ENCODE results near the gene STK16. TPM values are rescaled to one million over a fixed set of nuclear protein-coding genes. Genes with fewer than 3 reads are reported as not detected.

STK16 gene
- total and polyA plus RNA-seq, 2 of the 13 experiments (the other 11 are each of a cell fraction or from before 2014, with no cell fraction given) = 28.0 to 50.9 TPM

DNA sequence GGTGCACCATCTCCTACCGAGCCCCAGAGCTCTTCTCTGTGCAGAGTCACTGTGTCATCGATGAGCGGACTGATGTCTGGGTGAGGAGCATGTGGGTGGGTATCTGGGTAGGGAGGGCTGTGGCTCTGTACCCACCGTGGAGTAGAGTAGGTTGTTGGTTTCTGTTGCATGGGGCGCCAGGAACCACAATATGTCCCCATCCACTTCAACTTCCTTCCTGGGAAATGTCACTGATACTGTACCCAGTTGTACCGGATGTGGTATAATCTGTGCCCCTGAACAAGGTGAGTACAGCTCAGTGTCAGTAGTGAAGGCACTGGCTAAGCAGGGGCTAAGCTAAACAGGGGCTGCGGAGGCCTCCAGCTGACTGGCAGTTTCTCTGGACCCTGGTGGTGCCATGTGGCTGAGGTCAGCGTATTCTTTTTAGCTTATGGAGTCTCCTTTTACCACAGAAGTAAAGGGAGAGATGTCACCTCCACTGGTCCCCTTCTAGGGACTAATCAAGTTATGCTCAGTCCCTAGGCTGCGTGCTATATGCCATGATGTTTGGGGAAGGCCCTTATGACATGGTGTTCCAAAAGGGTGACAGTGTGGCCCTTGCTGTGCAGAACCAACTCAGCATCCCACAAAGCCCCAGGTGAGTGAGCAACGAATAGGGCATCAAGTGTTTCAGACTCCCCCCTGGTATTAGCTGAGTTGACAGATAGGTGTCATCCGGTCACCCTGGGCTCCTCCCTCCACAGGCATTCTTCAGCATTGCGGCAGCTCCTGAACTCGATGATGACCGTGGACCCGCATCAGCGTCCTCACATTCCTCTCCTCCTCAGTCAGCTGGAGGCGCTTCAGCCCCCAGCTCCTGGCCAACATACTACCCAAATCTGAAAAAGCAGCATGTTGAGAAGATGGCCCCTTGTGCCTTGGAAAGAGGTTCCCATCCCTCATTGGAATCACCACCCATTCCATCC is 2.7 kb downstream of the STK16 start (continued):
- TF ChIP-seq, protein P1, sequence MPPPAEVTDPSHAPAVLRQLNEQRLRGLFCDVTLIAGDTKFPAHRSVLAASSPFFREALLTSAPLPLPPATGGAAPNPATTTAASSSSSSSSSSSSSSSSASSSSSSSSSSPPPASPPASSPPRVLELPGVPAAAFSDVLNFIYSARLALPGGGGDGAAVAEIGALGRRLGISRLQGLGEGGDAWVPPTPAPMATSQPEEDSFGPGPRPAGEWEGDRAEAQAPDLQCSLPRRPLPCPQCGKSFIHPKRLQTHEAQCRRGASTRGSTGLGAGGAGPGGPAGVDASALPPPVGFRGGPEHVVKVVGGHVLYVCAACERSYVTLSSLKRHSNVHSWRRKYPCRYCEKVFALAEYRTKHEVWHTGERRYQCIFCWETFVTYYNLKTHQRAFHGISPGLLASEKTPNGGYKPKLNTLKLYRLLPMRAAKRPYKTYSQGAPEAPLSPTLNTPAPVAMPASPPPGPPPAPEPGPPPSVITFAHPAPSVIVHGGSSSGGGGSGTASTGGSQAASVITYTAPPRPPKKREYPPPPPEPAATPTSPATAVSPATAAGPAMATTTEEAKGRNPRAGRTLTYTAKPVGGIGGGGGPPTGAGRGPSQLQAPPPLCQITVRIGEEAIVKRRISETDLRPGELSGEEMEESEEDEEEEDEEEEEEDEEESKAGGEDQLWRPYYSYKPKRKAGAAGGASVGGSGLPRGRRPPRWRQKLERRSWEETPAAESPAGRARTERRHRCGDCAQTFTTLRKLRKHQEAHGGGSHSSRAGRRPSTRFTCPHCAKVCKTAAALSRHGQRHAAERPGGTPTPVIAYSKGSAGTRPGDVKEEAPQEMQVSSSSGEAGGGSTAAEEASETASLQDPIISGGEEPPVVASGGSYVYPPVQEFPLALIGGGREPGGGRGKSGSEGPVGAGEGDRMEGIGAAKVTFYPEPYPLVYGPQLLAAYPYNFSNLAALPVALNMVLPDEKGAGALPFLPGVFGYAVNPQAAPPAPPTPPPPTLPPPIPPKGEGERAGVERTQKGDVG (CRISPR knock-in tag; IDR thresholded peaks at IDR 0.05; ENCODE audit: borderline replicate concordance) = no peak
- no peak for TF ChIP-seq CBX2 (IDR thresholded peaks at IDR 0.05; ENCODE audit: low read depth, low read length)
- TF ChIP-seq CBX2 (CRISPR knock-in tag; IDR thresholded peaks at IDR 0.05; ENCODE audit: low read depth) = no peak

DNA sequence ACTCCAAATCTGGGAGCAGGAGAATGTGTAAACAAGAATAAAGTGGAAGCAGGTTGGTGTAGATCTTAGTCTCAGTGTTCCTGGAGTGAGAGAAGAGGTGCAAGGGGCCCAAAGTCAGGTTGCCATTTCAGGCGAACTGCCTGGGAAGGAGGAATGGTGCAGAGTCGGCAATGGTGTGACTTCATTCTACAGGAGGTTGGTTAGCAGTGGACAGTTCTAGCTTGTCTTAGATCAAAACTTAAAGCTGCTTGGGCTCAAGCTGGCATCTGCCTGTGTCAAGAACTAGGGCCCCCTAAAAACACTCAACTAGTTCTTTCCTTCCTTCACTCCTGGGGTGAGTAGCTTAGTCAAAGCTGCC is 3.5 kb downstream of the STK16 start:
- FAIRE-seq (no peak), ATAC-seq (no peak; the same call in 2 of the 3 replicates), DNase-seq (ENCODE audit: low spot score) (no peak)
- intact Hi-C loops (cut with micrococcal nuclease; ENCODE audit: unreplicated experiment) = loop anchor here (1.0 to 2.0 kb wide), 2 partner anchors 30 to 46 kb away; partner anchors contain the start of gene DNAJB2
- Histone ChIP-seq H3K27ac (ENCODE audit: extremely low read length, insufficient read depth, low read length) (peak overlapping the region; percentile 91), H3K27me3 (ENCODE audit: control insufficient read depth in 1 of 2, insufficient read depth in 2 of 2, low read length in 2 of 2) (peaks cover 0 to 10% of the 10 kb centered on the region in 2 experiments; a peak in 1 of 5 replicates), H3K36me3 (replicated peaks in 1 of 2; ENCODE audit: control insufficient read depth in 1 of 2, insufficient read depth in 2 of 2, low read length in 2 of 2) (peaks cover 1 to 13% of the 10 kb centered on the region in 2 experiments; a peak in 4 of 5 replicates), H2AFZ (ENCODE audit: low read length) (no peak overlapping the region), H3K4me1 (ENCODE audit: insufficient read depth, low read length) (peaks cover 80% of the 10 kb centered on the region), H3K4me2 (ENCODE audit: low read depth, low read length) (peak overlapping the region; percentile 94), H3K9ac (ENCODE audit: insufficient read depth, low read depth, low read length) (peak overlapping the region; percentile 80), H3K9me3 (ENCODE audit: low read length) (no peaks in the 10 kb centered on the region), H3K4me3 (replicated peaks in 1 of 3; ENCODE audit: insufficient read depth in 1 of 3, low read depth in 2 of 3, low read length in 3 of 3) (peak overlapping the region in 2 of 3 experiments; percentile 24 to 61; a peak in 4 of 6 replicates), H3K79me2 (ENCODE audit: insufficient read depth, low read length) (peaks cover 14% of the 10 kb centered on the region), H4K20me1 (ENCODE audit: insufficient read depth, low read length) (no peaks in the 10 kb centered on the region)
- WGBS (ENCODE audit: low lambda C conversion rate) = 67% methylated on average over 2 of the region's 2 CpGs
- CTCF ChIA-PET (ENCODE audit: low intra/inter-chr PET ratio, low total read pairs) = interaction anchor here (1.6 kb wide), 1 partner anchor 46 kb away, joined by 5 read pairs; no protein-coding TSS in a partner anchor
- in situ Hi-C loops (cut with HindIII; ENCODE audit: extremely low pct_ligation_motif_present, low pct_unique_long_range_greater_than_20kb) = no loop called here
- POLR2A ChIA-PET = interaction anchor here (0.6 to 5.7 kb wide), 31 partner anchors 9 to 467 kb away, joined by 3 to 73 read pairs (median 7); partner anchors contain the start of genes ABCB6, ANKZF1, ATG9A and CNPPD1
- no TSS peak for BruUV-seq (replicated peaks)
- TF ChIP-seq, protein P2, sequence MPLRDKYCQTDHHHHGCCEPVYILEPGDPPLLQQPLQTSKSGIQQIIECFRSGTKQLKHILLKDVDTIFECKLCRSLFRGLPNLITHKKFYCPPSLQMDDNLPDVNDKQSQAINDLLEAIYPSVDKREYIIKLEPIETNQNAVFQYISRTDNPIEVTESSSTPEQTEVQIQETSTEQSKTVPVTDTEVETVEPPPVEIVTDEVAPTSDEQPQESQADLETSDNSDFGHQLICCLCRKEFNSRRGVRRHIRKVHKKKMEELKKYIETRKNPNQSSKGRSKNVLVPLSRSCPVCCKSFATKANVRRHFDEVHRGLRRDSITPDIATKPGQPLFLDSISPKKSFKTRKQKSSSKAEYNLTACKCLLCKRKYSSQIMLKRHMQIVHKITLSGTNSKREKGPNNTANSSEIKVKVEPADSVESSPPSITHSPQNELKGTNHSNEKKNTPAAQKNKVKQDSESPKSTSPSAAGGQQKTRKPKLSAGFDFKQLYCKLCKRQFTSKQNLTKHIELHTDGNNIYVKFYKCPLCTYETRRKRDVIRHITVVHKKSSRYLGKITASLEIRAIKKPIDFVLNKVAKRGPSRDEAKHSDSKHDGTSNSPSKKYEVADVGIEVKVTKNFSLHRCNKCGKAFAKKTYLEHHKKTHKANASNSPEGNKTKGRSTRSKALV (CRISPR knock-in tag; IDR thresholded peaks at IDR 0.05) = 0 out of 2 replicates have a peak, but pooled peaks have one; percentile 10
- 0 out of 2 replicates have a peak, but pooled peaks have one; percentile 0 for TF ChIP-seq ZNF569 (CRISPR knock-in tag; IDR thresholded peaks at IDR 0.05; ENCODE audit: borderline replicate concordance)
- TF ChIP-seq ETV6 (CRISPR knock-in tag; conservative IDR thresholded peaks at IDR 0.05) = no peak
- no peak for TF ChIP-seq ZNF256 (CRISPR knock-in tag; conservative IDR thresholded peaks at IDR 0.05)
- TF ChIP-seq NAIF1 (CRISPR knock-in tag; IDR thresholded peaks at IDR 0.05; ENCODE audit: borderline replicate concordance) = no peak
- TF ChIP-seq, protein P3, sequence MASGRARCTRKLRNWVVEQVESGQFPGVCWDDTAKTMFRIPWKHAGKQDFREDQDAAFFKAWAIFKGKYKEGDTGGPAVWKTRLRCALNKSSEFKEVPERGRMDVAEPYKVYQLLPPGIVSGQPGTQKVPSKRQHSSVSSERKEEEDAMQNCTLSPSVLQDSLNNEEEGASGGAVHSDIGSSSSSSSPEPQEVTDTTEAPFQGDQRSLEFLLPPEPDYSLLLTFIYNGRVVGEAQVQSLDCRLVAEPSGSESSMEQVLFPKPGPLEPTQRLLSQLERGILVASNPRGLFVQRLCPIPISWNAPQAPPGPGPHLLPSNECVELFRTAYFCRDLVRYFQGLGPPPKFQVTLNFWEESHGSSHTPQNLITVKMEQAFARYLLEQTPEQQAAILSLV (CRISPR knock-in tag; IDR thresholded peaks at IDR 0.05; ENCODE audit: borderline replicate concordance) = no peak
- TF ChIP-seq TMF1 (CRISPR knock-in tag; IDR thresholded peaks at IDR 0.05; ENCODE audit: low read depth) = no peak
- TF ChIP-seq GATAD2A (CRISPR knock-in tag; IDR thresholded peaks at IDR 0.05) = no peak
- no peak for TF ChIP-seq RBFOX2 (IDR thresholded peaks at IDR 0.05; ENCODE audit: low read depth, low read length)
- TF ChIP-seq, protein P4, sequence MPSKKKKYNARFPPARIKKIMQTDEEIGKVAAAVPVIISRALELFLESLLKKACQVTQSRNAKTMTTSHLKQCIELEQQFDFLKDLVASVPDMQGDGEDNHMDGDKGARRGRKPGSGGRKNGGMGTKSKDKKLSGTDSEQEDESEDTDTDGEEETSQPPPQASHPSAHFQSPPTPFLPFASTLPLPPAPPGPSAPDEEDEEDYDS (CRISPR knock-in tag; IDR thresholded peaks at IDR 0.05) = no peak
- 0 out of 2 replicates have a peak, but pooled peaks have one; percentile 14 for TF ChIP-seq ZNF33B (CRISPR knock-in tag; IDR thresholded peaks at IDR 0.05)
- no peak for TF ChIP-seq ZMYM2 (CRISPR knock-in tag; IDR thresholded peaks at IDR 0.05)
